Activated CD8-positive, alpha-beta memory T cell treated with anti-CD3 and anti-CD28 coated beads, Interleukin-2, amount 50 U/mL, for 4 hours (primary cell): ENCODE data around the gene GOLGB1.
"Not testable (repeated sequence)": the region's sequence is repeated elsewhere in the genome, so short reads cannot be mapped to it uniquely, and the experiment has no call there.

ENCODE experiments used
- DNase-seq: peaks from one replicate; pipeline ENCODE4 v3.0.0-alpha.2; 2020

The GOLGB1 gene, protein sequence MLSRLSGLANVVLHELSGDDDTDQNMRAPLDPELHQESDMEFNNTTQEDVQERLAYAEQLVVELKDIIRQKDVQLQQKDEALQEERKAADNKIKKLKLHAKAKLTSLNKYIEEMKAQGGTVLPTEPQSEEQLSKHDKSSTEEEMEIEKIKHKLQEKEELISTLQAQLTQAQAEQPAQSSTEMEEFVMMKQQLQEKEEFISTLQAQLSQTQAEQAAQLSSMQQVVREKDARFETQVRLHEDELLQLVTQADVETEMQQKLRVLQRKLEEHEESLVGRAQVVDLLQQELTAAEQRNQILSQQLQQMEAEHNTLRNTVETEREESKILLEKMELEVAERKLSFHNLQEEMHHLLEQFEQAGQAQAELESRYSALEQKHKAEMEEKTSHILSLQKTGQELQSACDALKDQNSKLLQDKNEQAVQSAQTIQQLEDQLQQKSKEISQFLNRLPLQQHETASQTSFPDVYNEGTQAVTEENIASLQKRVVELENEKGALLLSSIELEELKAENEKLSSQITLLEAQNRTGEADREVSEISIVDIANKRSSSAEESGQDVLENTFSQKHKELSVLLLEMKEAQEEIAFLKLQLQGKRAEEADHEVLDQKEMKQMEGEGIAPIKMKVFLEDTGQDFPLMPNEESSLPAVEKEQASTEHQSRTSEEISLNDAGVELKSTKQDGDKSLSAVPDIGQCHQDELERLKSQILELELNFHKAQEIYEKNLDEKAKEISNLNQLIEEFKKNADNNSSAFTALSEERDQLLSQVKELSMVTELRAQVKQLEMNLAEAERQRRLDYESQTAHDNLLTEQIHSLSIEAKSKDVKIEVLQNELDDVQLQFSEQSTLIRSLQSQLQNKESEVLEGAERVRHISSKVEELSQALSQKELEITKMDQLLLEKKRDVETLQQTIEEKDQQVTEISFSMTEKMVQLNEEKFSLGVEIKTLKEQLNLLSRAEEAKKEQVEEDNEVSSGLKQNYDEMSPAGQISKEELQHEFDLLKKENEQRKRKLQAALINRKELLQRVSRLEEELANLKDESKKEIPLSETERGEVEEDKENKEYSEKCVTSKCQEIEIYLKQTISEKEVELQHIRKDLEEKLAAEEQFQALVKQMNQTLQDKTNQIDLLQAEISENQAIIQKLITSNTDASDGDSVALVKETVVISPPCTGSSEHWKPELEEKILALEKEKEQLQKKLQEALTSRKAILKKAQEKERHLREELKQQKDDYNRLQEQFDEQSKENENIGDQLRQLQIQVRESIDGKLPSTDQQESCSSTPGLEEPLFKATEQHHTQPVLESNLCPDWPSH (N-terminal part only)

GRCh38 chr3:121749276-121750086 is at the start of gene GOLGB1:
Gene GOLGB1 (minus strand): TSS chr3:121749741. CDS start chr3:121730971, 18,770 bp downstream.
- peak; percentile 89 for DNase-seq

- no peak for DNase-seq
These were observed 47.4 kb upstream of the GOLGB1 start for GRCh38 chr3:121796970-121797369.

- DNase-seq = no peak
These were observed 44.9 kb upstream of the GOLGB1 start for GRCh38 chr3:121794264-121794983.

- no peak for DNase-seq
These were observed 43.5 kb upstream of the GOLGB1 start for GRCh38 chr3:121793078-121793477.

DNA sequence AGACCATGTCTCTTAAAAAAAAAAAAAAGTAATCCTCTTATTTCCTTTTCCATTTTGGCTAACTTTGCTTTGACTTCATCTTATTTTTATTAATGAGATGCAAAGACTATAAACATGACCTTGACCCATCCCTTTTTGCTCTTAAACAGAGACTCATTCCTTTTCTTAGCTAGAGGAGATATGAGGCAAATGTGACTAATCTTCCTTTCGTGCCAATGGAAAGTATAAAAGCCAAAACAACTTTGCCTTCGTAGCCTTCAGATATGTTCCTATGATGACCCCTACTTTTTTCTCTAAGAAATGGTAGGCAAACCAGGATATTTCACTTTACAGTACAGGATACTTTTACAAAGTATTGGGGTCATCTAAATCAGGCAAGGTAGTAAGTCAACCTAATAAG is 36.9 kb upstream of the GOLGB1 start:
- no peak for DNase-seq

DNA sequence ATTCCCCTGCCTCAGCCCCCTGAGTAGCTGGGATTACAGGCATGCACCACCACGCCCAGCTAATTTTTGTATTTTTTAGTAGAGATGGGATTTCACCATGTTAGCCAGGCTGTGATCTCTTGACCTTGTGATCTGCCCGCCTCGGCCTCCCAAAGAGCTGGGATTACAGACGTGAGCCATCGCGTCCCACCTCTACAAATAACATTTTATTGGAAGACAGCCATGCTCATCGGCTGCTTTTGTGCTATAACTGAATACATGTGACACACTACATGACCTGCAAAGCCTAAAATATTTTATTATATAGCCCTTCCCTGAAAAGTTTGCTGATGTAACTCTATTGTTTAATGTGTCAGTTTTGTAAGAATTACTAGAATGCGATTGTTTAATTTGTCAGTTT is 33.2 kb upstream of the GOLGB1 start:
- DNase-seq = not testable (repeated sequence)

- DNase-seq = no peak
These were observed 32.1 kb upstream of the GOLGB1 start for GRCh38 chr3:121781611-121782010.

DNA sequence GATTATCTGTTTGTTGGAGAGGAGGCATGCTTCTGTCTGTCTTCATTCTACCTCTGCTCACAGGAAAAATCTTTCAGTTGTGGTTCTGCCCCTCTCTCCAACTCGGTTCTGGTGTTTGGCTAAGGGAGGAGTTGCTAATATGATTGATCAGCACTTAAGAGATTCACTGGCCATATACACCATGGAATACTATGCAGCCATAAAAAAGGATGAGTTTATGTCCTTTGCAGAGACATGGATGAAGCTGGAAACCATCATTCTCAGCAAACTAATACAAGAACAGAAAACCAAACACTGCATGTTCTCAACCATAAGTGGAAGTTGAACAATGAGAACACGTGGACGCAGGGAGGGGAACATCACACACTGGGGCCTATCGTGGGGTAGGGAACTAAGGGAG is 25.6 kb upstream of the GOLGB1 start:
- DNase-seq = not testable (repeated sequence)

GRCh38 chr3:121769246-121769645 is 19.7 kb upstream of the GOLGB1 start:
- DNase-seq = no peak

DNA sequence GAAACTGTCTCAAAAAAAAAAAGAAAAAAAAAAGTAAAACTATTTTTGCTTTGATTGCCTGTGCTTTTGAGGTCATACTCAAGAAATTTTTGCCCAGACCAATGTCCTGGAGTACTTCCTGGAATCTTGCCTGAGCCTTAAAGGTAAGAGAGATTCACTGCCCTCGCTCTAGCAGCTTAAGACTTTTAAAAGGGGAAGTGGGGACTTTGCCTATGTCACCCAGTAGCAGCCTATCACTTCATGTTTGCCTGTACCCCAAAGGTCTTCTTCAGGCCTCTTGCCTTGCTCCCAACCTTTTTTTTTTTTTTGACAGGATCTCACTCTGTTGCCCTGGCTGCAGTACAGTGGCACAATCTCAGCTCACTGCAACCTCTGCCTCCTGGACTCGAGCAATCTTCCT is 18.9 kb upstream of the GOLGB1 start:
- DNase-seq = no peak

DNA sequence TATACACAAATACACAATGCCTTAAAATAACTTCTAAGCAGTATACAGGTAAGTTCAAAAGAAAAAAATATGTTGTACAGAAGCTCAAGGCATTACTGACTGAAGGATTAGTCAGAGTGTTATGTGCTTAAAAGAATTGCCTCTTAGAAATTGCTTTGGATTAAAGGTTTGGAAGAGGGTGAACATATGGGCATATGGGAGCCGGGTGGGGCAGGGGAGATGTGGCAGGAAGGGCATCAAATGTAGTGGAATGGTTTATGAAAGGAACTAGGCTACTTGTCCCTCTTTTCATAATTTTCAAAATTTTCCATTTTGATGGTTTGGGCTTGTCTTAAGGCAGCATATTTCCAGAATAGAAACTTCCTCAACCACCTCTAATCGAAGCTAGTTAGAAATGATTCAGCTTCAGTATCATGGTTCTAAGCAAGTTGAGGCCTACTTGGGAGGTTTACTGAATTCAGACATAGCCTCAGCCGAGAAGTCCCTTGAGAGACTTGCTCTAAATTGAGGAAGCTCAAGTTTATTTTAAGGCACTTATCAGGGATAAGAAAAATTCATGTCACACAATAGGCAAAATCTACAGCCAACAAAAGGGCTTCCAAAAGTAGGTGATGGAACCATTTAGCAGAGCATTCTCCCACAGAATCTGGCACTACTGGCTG is 10.1 kb upstream of the GOLGB1 start:
- no peak for DNase-seq

DNA sequence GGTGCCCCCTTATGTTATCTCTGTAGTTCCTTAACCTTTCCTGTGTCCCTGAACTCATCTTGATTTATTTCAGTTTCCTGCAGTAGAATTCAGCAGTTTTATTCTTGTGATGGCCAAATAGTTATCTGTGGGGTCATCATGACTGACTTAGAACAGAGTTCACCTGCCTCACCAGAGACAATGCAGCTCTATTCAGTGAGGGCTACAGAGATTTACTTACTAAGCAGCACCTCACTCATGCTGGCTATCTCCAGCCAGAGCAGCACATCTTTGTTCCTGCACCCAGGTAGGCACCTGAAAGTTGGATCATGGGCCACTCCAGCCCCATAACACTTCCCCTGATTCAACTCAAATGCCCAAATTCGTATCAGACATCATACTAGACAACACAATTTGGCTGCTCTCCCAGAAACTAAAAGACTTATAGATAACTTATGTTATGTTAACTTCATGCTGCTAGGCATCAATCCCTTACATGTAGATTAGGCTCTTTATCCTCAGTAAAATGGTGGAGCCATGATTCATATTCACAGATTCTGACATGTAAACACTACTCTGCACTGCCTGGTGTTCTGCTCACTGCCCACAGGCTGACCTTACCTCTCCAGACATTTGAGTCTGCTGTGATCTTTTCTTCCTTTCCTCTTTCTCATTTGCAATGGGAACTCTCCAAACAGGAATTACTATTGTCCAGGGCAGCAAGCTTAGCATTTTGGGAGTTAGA is 9.3 kb upstream of the GOLGB1 start:
- DNase-seq = no peak

- DNase-seq = no peak
These were observed 8.4 kb upstream of the GOLGB1 start for GRCh38 chr3:121757812-121758545.

GRCh38 chr3:121757087-121757811 is 7.7 kb upstream of the GOLGB1 start:
- DNase-seq = no peak

GRCh38 chr3:121752772-121753171 is 3.2 kb upstream of the GOLGB1 start:
- DNase-seq = no peak

DNA sequence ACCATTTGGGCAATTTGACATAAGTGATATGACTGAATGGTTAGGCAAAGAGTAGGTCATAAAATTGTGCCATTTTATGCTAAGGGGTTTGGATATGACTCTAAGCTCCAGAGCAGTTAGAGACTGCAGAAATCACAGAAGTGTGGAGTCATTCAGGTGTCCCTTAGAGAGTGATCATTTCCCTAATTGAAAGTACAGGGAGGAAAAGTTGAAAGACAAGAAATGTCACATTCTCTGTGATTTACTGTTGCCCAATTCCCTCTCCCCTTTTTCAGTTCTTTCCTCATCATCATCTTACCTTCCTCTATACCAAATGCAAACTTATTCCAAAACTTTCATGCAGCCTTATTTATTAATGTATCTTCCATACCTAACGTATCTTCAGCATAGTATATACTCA is 2.7 kb upstream of the GOLGB1 start:
- DNase-seq = no peak

DNA sequence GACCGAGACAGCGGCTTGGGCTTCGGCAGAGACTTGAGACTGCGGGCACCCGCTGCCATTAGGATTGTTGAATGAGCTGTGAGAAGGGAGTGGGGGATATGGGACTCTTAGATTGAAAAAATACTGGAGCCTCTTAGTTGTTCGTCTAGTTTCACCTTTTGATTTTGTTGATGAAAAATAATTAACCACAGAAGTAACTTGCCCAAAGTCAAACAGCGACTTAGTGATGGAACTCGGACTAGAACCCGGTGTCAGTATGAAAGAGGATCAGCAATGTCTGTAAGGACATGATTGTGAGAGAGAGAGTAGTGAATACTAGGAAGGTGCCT is 510 bp upstream of the GOLGB1 start:
- DNase-seq = no peak

DNA sequence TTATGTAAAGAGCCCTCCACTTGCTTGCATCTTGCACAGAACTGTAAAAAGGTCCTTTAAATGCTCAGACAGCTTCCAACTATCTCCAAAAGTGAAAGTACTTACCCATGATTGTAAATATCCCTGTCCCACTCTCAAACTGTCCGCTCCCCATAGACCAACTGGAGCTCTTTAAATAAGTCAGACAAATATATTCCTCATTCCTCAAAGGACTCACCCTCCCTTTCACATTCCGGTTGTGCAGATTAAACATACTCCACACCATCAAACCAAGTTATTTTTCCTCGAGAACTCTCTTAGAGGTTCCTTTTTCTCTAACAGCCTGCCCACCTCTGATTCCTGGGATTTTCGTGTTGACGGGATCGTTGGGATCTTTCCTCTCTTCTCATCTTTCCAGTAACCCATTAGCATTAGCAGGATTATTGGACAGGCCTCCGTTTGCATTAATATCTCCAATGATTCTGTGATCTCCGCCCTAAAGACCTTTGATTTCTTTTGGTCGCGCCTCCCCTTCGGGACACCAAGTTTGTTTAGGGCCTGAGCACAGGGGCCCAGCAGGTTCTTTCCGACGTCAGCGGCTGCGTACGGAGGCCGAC is 763 bp downstream of the GOLGB1 start:
- no peak for DNase-seq

DNA sequence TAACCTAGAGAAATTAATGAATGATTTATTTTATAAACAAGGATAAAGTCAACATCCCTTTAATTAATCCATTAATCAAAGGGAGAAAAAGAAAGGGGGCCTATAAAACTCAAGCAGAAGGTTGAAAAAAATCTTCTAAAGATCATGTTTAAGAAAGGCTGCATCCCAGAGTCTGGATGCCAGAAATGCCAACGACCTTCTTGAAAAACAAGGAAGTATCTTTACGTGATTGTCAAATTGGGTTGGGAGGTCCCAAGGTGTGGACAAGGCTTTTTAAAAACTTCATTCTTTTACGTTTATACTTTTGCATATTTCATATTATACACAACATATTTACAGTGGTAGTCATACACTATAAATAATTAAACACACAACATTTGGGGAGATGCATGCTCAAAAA is 1.6 kb downstream of the GOLGB1 start:
- DNase-seq = no peak
